ENCODE measurements around the gene PLPP7.

PLPP7 gene

GRCh38 chr9:131333771-131334628 is 44.5 kb downstream of the PLPP7 start:
- TF ChIP-seq REST (IDR thresholded peaks at IDR 0.05; ENCODE audit: insufficient read depth in 1 of 2, low read depth in 2 of 2, low read length in 2 of 2) (no peak), TAF1 (IDR thresholded peaks at IDR 0.05; ENCODE audit: borderline replicate concordance, insufficient read depth, low read length) (no peak), POLR2AphosphoS5 (IDR thresholded peaks at IDR 0.05; ENCODE audit: low read depth, low read length) (no peak), SIN3A (IDR thresholded peaks at IDR 0.05; ENCODE audit: borderline replicate concordance, insufficient read depth, low read length) (no peak)

GRCh38 chr9:131334629-131335367 is 45.3 kb downstream of the PLPP7 start:
- TF ChIP-seq REST (IDR thresholded peaks at IDR 0.05; ENCODE audit: insufficient read depth in 1 of 2, low read depth in 2 of 2, low read length in 2 of 2) (no peak), TAF1 (IDR thresholded peaks at IDR 0.05; ENCODE audit: borderline replicate concordance, insufficient read depth, low read length) (no peak), POLR2AphosphoS5 (IDR thresholded peaks at IDR 0.05; ENCODE audit: low read depth, low read length) (no peak), SIN3A (IDR thresholded peaks at IDR 0.05; ENCODE audit: borderline replicate concordance, insufficient read depth, low read length) (no peak), FOXP2 (optimal IDR thresholded peaks at IDR 0.05; ENCODE audit: borderline replicate concordance, extremely low read depth, extremely low read length, insufficient read depth) (no peak)

- TF ChIP-seq TAF1 (IDR thresholded peaks at IDR 0.05; ENCODE audit: borderline replicate concordance, insufficient read depth, low read length) (no peak), FOXP2 (optimal IDR thresholded peaks at IDR 0.05; ENCODE audit: borderline replicate concordance, extremely low read depth, extremely low read length, insufficient read depth) (no peak), REST (IDR thresholded peaks at IDR 0.05; ENCODE audit: insufficient read depth in 1 of 2, low read depth in 2 of 2, low read length in 2 of 2) (no peak)
Observed at GRCh38 chr9:131335368-131335755, 45.8 kb downstream of the PLPP7 start.

GRCh38 chr9:131337131-131337848 is 47.8 kb downstream of the PLPP7 start:
- no peak for TF ChIP-seq TAF1 (IDR thresholded peaks at IDR 0.05; ENCODE audit: borderline replicate concordance, insufficient read depth, low read length)
- no peak for TF ChIP-seq SIN3A (IDR thresholded peaks at IDR 0.05; ENCODE audit: borderline replicate concordance, insufficient read depth, low read length)
- TF ChIP-seq POLR2AphosphoS5 (IDR thresholded peaks at IDR 0.05; ENCODE audit: low read depth, low read length) = no peak
- TF ChIP-seq REST (IDR thresholded peaks at IDR 0.05; ENCODE audit: insufficient read depth in 1 of 2, low read depth in 2 of 2, low read length in 2 of 2) = no peak
- TF ChIP-seq FOXP2 (optimal IDR thresholded peaks at IDR 0.05; ENCODE audit: borderline replicate concordance, extremely low read depth, extremely low read length, insufficient read depth) = no peak

All from PFSK-1 (cell line).